ENCODE results near the gene TNRC6B. TPM values are rescaled to one million over a fixed set of nuclear protein-coding genes. Genes with fewer than 3 reads are reported as not detected.

The TNRC6B gene
- total RNA-seq, 1 experiment from 2014 or later: 62.7 TPM

DNA sequence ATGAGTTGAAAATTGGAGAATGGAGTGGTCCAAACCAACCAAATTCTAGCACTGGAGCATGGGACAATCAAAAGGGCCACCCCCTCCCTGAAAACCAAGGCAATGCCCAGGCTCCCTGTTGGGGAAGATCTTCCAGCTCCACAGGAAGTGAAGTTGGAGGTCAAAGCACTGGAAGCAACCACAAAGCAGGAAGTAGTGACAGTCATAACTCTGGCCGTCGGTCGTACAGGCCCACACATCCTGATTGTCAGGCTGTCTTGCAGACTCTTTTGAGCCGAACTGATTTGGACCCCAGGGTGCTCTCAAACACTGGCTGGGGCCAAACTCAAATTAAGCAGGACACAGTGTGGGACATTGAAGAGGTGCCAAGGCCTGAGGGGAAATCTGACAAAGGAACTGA, 88.1 kb downstream of the TNRC6B start:
- POLR2A ChIA-PET (ENCODE audit: unreplicated experiment): no interaction called here
- Histone ChIP-seq H3F3A (ENCODE audit: insufficient read depth, low read depth) (no peaks in the 10 kb centered on the region), H3K27ac (no peak overlapping the region), H3K36me3 (ENCODE audit: low read depth) (peaks cover 21% of the 10 kb centered on the region; the same call in 1 of the 2 replicates), H4K20me1 (ENCODE audit: insufficient read depth) (no peaks in the 10 kb centered on the region), H3K9me2 (ENCODE audit: insufficient read depth) (no peaks in the 10 kb centered on the region), H3K4me2 (no peak overlapping the region), H3K9me3 (ENCODE audit: insufficient read depth, low read depth) (no peaks in the 10 kb centered on the region), H3K27me3 (ENCODE audit: insufficient read depth, low read depth) (no peaks in the 10 kb centered on the region), H3K4me3 (no peak overlapping the region), H3K79me2 (ENCODE audit: low read depth) (peaks cover 3% of the 10 kb centered on the region; the same call in 1 of the 2 replicates), H3K4me1 (replicated peaks; ENCODE audit: insufficient read depth) (no peaks in the 10 kb centered on the region), H2AFZ (no peak overlapping the region)
- no TSS peak for BruUV-seq (replicated peaks)
- intact Hi-C loops (cut with micrococcal nuclease; ENCODE audit: unreplicated experiment): no loop called here
- DNase-seq: no peak
- TF ChIP-seq EZH2 (IDR thresholded peaks at IDR 0.05; ENCODE audit: low read depth): no peak
- TF ChIP-seq, protein P1, sequence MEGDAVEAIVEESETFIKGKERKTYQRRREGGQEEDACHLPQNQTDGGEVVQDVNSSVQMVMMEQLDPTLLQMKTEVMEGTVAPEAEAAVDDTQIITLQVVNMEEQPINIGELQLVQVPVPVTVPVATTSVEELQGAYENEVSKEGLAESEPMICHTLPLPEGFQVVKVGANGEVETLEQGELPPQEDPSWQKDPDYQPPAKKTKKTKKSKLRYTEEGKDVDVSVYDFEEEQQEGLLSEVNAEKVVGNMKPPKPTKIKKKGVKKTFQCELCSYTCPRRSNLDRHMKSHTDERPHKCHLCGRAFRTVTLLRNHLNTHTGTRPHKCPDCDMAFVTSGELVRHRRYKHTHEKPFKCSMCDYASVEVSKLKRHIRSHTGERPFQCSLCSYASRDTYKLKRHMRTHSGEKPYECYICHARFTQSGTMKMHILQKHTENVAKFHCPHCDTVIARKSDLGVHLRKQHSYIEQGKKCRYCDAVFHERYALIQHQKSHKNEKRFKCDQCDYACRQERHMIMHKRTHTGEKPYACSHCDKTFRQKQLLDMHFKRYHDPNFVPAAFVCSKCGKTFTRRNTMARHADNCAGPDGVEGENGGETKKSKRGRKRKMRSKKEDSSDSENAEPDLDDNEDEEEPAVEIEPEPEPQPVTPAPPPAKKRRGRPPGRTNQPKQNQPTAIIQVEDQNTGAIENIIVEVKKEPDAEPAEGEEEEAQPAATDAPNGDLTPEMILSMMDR (conservative IDR thresholded peaks at IDR 0.05): no peak
- CTCF ChIA-PET: no interaction called here

DNA sequence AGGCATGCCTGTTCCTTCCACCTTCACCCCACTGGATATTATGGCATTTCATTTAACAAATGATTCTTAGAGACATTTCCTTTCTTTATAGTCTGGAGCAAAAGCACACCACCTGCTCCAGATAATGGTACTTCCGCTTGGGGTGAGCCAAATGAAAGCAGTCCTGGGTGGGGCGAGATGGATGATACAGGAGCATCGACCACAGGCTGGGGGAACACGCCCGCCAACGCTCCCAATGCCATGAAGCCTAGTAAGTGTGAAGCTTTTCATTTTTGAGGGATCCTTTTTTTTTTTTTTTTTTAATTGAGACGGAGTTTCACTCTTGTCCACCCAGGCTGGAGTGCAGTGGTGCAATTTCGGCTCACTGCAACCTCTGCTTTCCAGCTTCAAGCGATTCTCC, 92.3 kb downstream of the TNRC6B start:
- intact Hi-C loops (cut with micrococcal nuclease; ENCODE audit: unreplicated experiment): no loop called here

DNA sequence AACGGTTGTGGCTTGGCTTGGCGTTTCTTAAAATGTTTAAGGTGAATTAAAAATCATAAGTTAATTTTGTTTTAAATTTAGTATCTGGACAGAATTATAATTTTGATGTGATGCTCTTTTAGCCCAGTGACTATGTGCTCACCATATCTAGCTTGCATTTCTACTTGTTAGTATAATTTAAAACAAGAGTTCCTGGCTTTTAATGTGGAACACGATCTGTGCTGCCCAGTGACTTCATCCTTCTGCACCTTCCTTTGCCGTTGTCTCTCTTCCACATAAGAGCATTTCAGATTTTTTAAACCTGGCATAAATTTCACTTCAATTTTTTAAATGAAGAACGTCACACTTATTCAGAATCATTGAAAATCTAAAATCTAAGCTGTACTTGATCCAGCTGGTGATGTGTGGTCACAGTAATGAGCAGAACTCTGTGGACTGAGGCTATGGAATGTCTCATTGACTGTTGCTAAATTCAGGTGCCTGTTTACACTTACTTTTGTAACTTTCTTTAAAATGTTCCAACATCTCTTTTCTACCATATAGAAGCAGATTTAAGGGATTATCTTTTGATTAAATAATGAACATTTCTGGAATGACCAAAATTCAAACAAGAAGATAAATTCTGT, 93.1 kb downstream of the TNRC6B start:
- no peak overlapping the region for H2AFZ ChIP-seq
- H3K27me3 ChIP-seq (ENCODE audit: insufficient read depth, low read depth): no peaks in the 10 kb centered on the region
- H3K36me3 ChIP-seq (ENCODE audit: low read depth): peaks cover 21% of the 10 kb centered on the region; the same call in 1 of the 2 replicates
- H3K9me2 ChIP-seq (ENCODE audit: insufficient read depth): no peaks in the 10 kb centered on the region
- CTCF ChIA-PET: no interaction called here
- no peak for DNase-seq
- TF ChIP-seq, protein P1 (conservative IDR thresholded peaks at IDR 0.05): no peak
- TF ChIP-seq EZH2 (IDR thresholded peaks at IDR 0.05; ENCODE audit: low read depth): no peak
- H3K27ac ChIP-seq: no peak overlapping the region
- H3K79me2 ChIP-seq (ENCODE audit: low read depth): no peaks in the 10 kb centered on the region
- no peak overlapping the region for H3K4me3 ChIP-seq
- H3K4me2 ChIP-seq: no peak overlapping the region
- no peaks in the 10 kb centered on the region for H3K4me1 ChIP-seq (replicated peaks; ENCODE audit: insufficient read depth)
- BruUV-seq (replicated peaks): no TSS peak
- POLR2A ChIA-PET (ENCODE audit: unreplicated experiment): no interaction called here
- no peaks in the 10 kb centered on the region for H4K20me1 ChIP-seq (ENCODE audit: insufficient read depth)
- H3F3A ChIP-seq (ENCODE audit: insufficient read depth, low read depth): 0 out of 2 replicates have a peak, but pooled peaks cover 5% of the 10 kb centered on the region
- no peaks in the 10 kb centered on the region for H3K9me3 ChIP-seq (ENCODE audit: insufficient read depth, low read depth)
- intact Hi-C loops (cut with micrococcal nuclease; ENCODE audit: unreplicated experiment): no loop called here

More for the DNA sequence above, 92.3 kb downstream of the TNRC6B start:
- Histone ChIP-seq H4K20me1 (ENCODE audit: insufficient read depth) (no peaks in the 10 kb centered on the region), H3K4me2 (no peak overlapping the region), H2AFZ (no peak overlapping the region), H3K27me3 (ENCODE audit: insufficient read depth, low read depth) (no peaks in the 10 kb centered on the region), H3K4me1 (replicated peaks; ENCODE audit: insufficient read depth) (no peaks in the 10 kb centered on the region), H3F3A (ENCODE audit: insufficient read depth, low read depth) (0 out of 2 replicates have a peak, but pooled peaks cover 5% of the 10 kb centered on the region), H3K36me3 (ENCODE audit: low read depth) (peaks cover 24% of the 10 kb centered on the region), H3K27ac (no peak overlapping the region), H3K9me3 (ENCODE audit: insufficient read depth, low read depth) (no peaks in the 10 kb centered on the region), H3K4me3 (no peak overlapping the region), H3K9me2 (ENCODE audit: insufficient read depth) (no peaks in the 10 kb centered on the region), H3K79me2 (ENCODE audit: low read depth) (no peaks in the 10 kb centered on the region)
- DNase-seq: no peak
- TF ChIP-seq, protein P1 (conservative IDR thresholded peaks at IDR 0.05): no peak
- no peak for TF ChIP-seq EZH2 (IDR thresholded peaks at IDR 0.05; ENCODE audit: low read depth)
- ChIA-PET POLR2A (ENCODE audit: unreplicated experiment) (interaction anchor here (0.6 kb wide), 1 partner anchor 41 kb away, joined by 6 read pairs; no protein-coding TSS in a partner anchor), CTCF (interaction anchor here (0.6 kb wide), 1 partner anchor 55 kb away, joined by 3 read pairs; no protein-coding TSS in a partner anchor)
- no TSS peak for BruUV-seq (replicated peaks)

All from PC-9 (cell line).